ENCODE data around the gene IL10RB.
A peak's percentile ranks its signal among the peaks of the same experiment; 100 is the strongest.

GRCh38 chr21:33324291-33325221 is 58.4 kb downstream of the IL10RB start, which contains the start of gene IFNAR1:
- TF ChIP-seq POLR2AphosphoS5 (IDR thresholded peaks at IDR 0.05): peak in 2 of 3 donors; percentile 71 to 87
- TF ChIP-seq, protein P1, sequence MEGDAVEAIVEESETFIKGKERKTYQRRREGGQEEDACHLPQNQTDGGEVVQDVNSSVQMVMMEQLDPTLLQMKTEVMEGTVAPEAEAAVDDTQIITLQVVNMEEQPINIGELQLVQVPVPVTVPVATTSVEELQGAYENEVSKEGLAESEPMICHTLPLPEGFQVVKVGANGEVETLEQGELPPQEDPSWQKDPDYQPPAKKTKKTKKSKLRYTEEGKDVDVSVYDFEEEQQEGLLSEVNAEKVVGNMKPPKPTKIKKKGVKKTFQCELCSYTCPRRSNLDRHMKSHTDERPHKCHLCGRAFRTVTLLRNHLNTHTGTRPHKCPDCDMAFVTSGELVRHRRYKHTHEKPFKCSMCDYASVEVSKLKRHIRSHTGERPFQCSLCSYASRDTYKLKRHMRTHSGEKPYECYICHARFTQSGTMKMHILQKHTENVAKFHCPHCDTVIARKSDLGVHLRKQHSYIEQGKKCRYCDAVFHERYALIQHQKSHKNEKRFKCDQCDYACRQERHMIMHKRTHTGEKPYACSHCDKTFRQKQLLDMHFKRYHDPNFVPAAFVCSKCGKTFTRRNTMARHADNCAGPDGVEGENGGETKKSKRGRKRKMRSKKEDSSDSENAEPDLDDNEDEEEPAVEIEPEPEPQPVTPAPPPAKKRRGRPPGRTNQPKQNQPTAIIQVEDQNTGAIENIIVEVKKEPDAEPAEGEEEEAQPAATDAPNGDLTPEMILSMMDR (IDR thresholded peaks at IDR 0.05): no peak

All from breast epithelium (tissue), 3 donors.